GM18502 (cell line): ENCODE measurements around the gene GAS2L2.
"Not testable (repeated sequence)": the region's sequence is repeated elsewhere in the genome, so short reads cannot be mapped to it uniquely, and the experiment has no call there.

Experiments
- ATAC-seq: cut with Tn5 transposase; IDR thresholded peaks from one replicate; pipeline ENCODE4 v1.9.1; 2021; ENCODE audit warnings: mild to moderate bottlenecking; ENCODE audit not compliant: unreplicated experiment, poor library complexity

GAS2L2 gene

GRCh38 chr17:35773679-35774425, 20.8 kb upstream of the GAS2L2 start:
- no peak for ATAC-seq

GRCh38 chr17:35773129-35773528, 20.1 kb upstream of the GAS2L2 start:
- no peak for ATAC-seq

- ATAC-seq = no peak
Observed at GRCh38 chr17:35769895-35770486, 17.0 kb upstream of the GAS2L2 start.

GRCh38 chr17:35768797-35769196, 15.8 kb upstream of the GAS2L2 start:
- ATAC-seq = no peak

- ATAC-seq = no peak
Observed at GRCh38 chr17:35766903-35767510, 14.0 kb upstream of the GAS2L2 start.

GRCh38 chr17:35766489-35766877, 13.4 kb upstream of the GAS2L2 start:
- ATAC-seq = no peak

- ATAC-seq = no peak
Observed at GRCh38 chr17:35765756-35766488, 12.9 kb upstream of the GAS2L2 start.

GRCh38 chr17:35765086-35765710, 12.2 kb upstream of the GAS2L2 start:
- ATAC-seq = no peak

- ATAC-seq = peak; percentile 92
Observed at GRCh38 chr17:35764123-35764991, 11.3 kb upstream of the GAS2L2 start.

- no peak for ATAC-seq
Observed at GRCh38 chr17:35763767-35764122, 10.7 kb upstream of the GAS2L2 start.

GRCh38 chr17:35761601-35762000, 8.6 kb upstream of the GAS2L2 start:
- ATAC-seq = no peak

GRCh38 chr17:35760587-35760986, 7.5 kb upstream of the GAS2L2 start, which contains the start of gene C17orf50:
Gene C17orf50 (plus strand): TSS chr17:35760887. CDS start chr17:35760942, 55 bp downstream.
- ATAC-seq = no peak

- ATAC-seq = no peak
Observed at GRCh38 chr17:35757243-35757642, 4.2 kb upstream of the GAS2L2 start.

- no peak for ATAC-seq
Observed at GRCh38 chr17:35752471-35752870, 568 bp downstream of the GAS2L2 start.

GRCh38 chr17:35751541-35751940, 1.5 kb downstream of the GAS2L2 start:
- not testable (repeated sequence) for ATAC-seq

- no peak for ATAC-seq
Observed at GRCh38 chr17:35750526-35751395, 2.3 kb downstream of the GAS2L2 start.

GRCh38 chr17:35749560-35750412, 3.3 kb downstream of the GAS2L2 start:
- no peak for ATAC-seq

GRCh38 chr17:35748979-35749378, 4.1 kb downstream of the GAS2L2 start:
- no peak for ATAC-seq
